ENCODE results near the gene CXCR5.

DNA sequence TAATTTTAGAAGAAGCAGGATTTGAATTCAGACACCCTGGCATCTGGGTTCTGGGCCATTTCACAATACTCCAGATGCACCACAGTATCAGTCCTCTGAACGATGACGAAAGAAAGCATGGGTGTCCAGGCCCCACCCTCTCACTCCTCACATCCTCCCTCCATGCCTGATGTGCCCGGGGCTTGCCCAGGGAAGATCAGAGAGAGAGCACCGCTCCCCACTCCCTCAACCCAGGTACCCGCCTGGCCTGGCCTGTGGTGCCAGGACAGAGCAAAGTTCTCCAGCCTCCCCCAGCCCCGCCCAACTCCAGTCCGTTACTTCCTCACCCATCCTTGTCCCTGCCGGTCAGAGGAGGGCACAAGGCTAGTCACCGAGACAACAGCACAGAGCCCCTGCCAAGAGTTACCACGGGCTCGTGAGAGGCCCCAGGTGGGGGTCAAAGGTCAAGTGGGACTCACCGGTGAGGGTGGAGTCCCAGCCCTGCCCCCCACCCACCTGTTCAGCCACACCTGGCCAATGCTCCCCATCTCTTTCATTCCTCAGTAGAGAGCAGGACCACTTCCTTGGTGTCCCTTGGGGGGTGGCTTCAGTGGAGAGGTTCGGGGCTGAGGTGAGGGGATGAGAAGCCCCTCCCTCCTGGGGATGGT is 33.9 kb downstream of the CXCR5 start:
- TF ChIP-seq, protein P1, sequence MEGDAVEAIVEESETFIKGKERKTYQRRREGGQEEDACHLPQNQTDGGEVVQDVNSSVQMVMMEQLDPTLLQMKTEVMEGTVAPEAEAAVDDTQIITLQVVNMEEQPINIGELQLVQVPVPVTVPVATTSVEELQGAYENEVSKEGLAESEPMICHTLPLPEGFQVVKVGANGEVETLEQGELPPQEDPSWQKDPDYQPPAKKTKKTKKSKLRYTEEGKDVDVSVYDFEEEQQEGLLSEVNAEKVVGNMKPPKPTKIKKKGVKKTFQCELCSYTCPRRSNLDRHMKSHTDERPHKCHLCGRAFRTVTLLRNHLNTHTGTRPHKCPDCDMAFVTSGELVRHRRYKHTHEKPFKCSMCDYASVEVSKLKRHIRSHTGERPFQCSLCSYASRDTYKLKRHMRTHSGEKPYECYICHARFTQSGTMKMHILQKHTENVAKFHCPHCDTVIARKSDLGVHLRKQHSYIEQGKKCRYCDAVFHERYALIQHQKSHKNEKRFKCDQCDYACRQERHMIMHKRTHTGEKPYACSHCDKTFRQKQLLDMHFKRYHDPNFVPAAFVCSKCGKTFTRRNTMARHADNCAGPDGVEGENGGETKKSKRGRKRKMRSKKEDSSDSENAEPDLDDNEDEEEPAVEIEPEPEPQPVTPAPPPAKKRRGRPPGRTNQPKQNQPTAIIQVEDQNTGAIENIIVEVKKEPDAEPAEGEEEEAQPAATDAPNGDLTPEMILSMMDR (IDR thresholded peaks at IDR 0.05) = no peak
- no peak for TF ChIP-seq EP300 (IDR thresholded peaks at IDR 0.05; ENCODE audit: low read depth)
- no peak for TF ChIP-seq POLR2A (IDR thresholded peaks at IDR 0.05)
